Left ventricle myocardium superior (tissue), 1 donor: ENCODE data around the gene IFNA13. TPM values are rescaled to one million over a fixed set of nuclear protein-coding genes. Genes with fewer than 3 reads are reported as not detected.

ENCODE experiments used
- total RNA-seq: library from RNA; stranded (reverse); fragmentation: NEBNext Ultra II Directional; extraction: Animal tissue kit (Norgen Biotek cat#: 25700); gene quantifications from one replicate; pipeline ENCODE4 v1.2.1, GENCODE V29; 2021
- donor health status: DM: no; HTN: yes; CAD: no; lungs with severe emphysema.

The IFNA13 gene
- total RNA-seq, 1 donor from 2014 or later: not detected

Other genes starting within 250 kb of the IFNA13 start
- not detected for gene IFNW1, start 226.2 kb downstream of the IFNA13 start, total RNA-seq
- not detected for gene IFNA21, start 201.4 kb downstream of the IFNA13 start, total RNA-seq
- gene IFNA4, start 180.5 kb downstream of the IFNA13 start, total RNA-seq: not detected
- not detected for gene IFNA7, start 165.9 kb downstream of the IFNA13 start, total RNA-seq
- not detected for gene IFNA10, start 160.9 kb downstream of the IFNA13 start, total RNA-seq
- not detected for gene IFNA16, start 150.7 kb downstream of the IFNA13 start, total RNA-seq
- not detected for gene IFNA17, start 139.8 kb downstream of the IFNA13 start, total RNA-seq
- not detected for gene IFNA14, start 128.1 kb downstream of the IFNA13 start, total RNA-seq
- gene IFNA5, start 62.7 kb downstream of the IFNA13 start, total RNA-seq: not detected
- gene KLHL9, start 32.7 kb downstream of the IFNA13 start, total RNA-seq: 11.2 TPM
- gene IFNA6, start 17.2 kb downstream of the IFNA13 start, total RNA-seq: not detected
- not detected for gene IFNA2, start 17.3 kb upstream of the IFNA13 start, total RNA-seq
- gene IFNA8, start 41.1 kb upstream of the IFNA13 start, total RNA-seq: not detected
- not detected for gene IFNA1, start 72.4 kb upstream of the IFNA13 start, total RNA-seq
- gene IFNE, start 114.3 kb upstream of the IFNA13 start, total RNA-seq: not detected